ENCODE measurements around the gene PIP4K2B.

DNA sequence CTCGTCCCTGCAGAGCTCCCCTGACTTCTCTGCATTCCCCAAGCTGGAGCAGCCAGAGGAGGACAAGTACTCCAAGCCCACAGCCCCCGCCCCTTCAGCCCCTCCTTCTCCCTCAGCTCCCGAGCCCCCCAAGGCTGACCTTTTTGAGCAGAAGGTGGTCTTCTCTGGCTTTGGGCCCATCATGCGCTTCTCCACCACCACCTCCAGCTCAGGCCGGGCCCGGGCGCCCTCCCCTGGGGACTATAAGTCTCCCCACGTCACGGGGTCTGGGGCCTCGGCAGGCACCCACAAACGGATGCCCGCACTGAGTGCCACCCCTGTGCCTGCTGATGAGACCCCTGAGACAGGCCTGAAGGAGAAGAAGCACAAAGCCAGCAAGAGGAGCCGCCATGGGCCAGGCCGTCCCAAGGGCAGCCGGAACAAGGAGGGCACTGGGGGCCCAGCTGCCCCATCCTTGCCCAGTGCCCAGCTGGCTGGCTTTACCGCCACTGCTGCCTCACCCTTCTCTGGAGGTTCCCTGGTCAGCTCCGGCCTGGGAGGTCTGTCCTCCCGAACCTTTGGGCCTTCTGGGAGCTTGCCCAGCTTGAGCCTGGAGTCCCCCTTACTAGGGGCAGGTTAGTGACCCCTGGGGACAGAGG is 82.9 kb downstream of the PIP4K2B start:
- TF ChIP-seq POLR2A (IDR thresholded peaks at IDR 0.05): no peak
- TF ChIP-seq, protein P1, sequence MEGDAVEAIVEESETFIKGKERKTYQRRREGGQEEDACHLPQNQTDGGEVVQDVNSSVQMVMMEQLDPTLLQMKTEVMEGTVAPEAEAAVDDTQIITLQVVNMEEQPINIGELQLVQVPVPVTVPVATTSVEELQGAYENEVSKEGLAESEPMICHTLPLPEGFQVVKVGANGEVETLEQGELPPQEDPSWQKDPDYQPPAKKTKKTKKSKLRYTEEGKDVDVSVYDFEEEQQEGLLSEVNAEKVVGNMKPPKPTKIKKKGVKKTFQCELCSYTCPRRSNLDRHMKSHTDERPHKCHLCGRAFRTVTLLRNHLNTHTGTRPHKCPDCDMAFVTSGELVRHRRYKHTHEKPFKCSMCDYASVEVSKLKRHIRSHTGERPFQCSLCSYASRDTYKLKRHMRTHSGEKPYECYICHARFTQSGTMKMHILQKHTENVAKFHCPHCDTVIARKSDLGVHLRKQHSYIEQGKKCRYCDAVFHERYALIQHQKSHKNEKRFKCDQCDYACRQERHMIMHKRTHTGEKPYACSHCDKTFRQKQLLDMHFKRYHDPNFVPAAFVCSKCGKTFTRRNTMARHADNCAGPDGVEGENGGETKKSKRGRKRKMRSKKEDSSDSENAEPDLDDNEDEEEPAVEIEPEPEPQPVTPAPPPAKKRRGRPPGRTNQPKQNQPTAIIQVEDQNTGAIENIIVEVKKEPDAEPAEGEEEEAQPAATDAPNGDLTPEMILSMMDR (IDR thresholded peaks at IDR 0.05): no peak
